ENCODE measurements around the gene GNA15.
"Not testable (repeated sequence)": the region's sequence is repeated elsewhere in the genome, so short reads cannot be mapped to it uniquely, and the experiment has no call there.

The GNA15 gene

GRCh38 chr19:3149526-3150505, 14.0 kb downstream of the GNA15 start:
- DNase-seq (ENCODE audit: low read depth) = no peak

GRCh38 chr19:3150739-3151329, 15.0 kb downstream of the GNA15 start:
- no peak for DNase-seq (ENCODE audit: low read depth)

- no peak for DNase-seq (ENCODE audit: low read depth)
These were observed 16.0 kb downstream of the GNA15 start for GRCh38 chr19:3151563-3152418.

- no peak for DNase-seq (ENCODE audit: low read depth)
These were observed 16.6 kb downstream of the GNA15 start for GRCh38 chr19:3152419-3152780.

- no peak for DNase-seq (ENCODE audit: low read depth)
These were observed 17.7 kb downstream of the GNA15 start for GRCh38 chr19:3153286-3154230.

- DNase-seq (ENCODE audit: low read depth) = not testable (repeated sequence)
These were observed 18.6 kb downstream of the GNA15 start for GRCh38 chr19:3154447-3154846.

GRCh38 chr19:3154957-3155736, 19.3 kb downstream of the GNA15 start:
- DNase-seq (ENCODE audit: low read depth) = peak; percentile 93

- no peak for DNase-seq (ENCODE audit: low read depth)
These were observed 21.4 kb downstream of the GNA15 start for GRCh38 chr19:3157096-3157845.

GRCh38 chr19:3159565-3159964, 23.7 kb downstream of the GNA15 start:
- no peak for DNase-seq (ENCODE audit: low read depth)

GRCh38 chr19:3160219-3160618, 24.4 kb downstream of the GNA15 start:
- DNase-seq (ENCODE audit: low read depth) = no peak

GRCh38 chr19:3161453-3161852, 25.6 kb downstream of the GNA15 start:
- no peak for DNase-seq (ENCODE audit: low read depth)

- DNase-seq (ENCODE audit: low read depth) = no peak
These were observed 26.8 kb downstream of the GNA15 start for GRCh38 chr19:3162418-3163229.

- peak; percentile 44 for DNase-seq (ENCODE audit: low read depth)
These were observed 27.5 kb downstream of the GNA15 start for GRCh38 chr19:3163230-3163886.

GRCh38 chr19:3163943-3164342, 28.1 kb downstream of the GNA15 start:
- DNase-seq (ENCODE audit: low read depth) = no peak

- DNase-seq (ENCODE audit: low read depth) = no peak
These were observed 31.9 kb downstream of the GNA15 start for GRCh38 chr19:3167533-3168272.

- no peak for DNase-seq (ENCODE audit: low read depth)
These were observed 36.2 kb downstream of the GNA15 start for GRCh38 chr19:3171894-3172672.

GRCh38 chr19:3172673-3173000, 36.8 kb downstream of the GNA15 start:
- DNase-seq (ENCODE audit: low read depth) = not testable (repeated sequence)
